C4-2B (cell line): ENCODE measurements around the gene PER2.

Source experiments
- H3K27ac ChIP-seq: fragments of 450-650 bp; 2 replicates; pipeline ENCODE4 v1.5.1; 2017
- CTCF ChIP-seq: fragments of 450-650 bp; conservative IDR thresholded peaks from 2 replicates; pipeline ENCODE4 v1.5.1; 2017; ENCODE audit warnings: mild to moderate bottlenecking
- ZFX ChIP-seq: fragments of 450-650 bp; IDR thresholded peaks from 2 replicates; pipeline ENCODE4 v1.6.1; 2017

Gene PER2

GRCh38 chr2:238305965-238306671 lies 17.7 kb upstream of the PER2 start:
- no peak for TF ChIP-seq CTCF
- TF ChIP-seq ZFX = no peak
- H3K27ac ChIP-seq = no peak overlapping the region

- TF ChIP-seq ZFX (no peak), CTCF (no peak; the same call in 1 of the 2 replicates)
- no peak overlapping the region for H3K27ac ChIP-seq
These were observed 16.9 kb upstream of the PER2 start for GRCh38 chr2:238305092-238305862.

- H3K27ac ChIP-seq = no peak overlapping the region
- TF ChIP-seq CTCF = no peak
- no peak for TF ChIP-seq ZFX
These were observed 15.7 kb upstream of the PER2 start for GRCh38 chr2:238304116-238304515.

GRCh38 chr2:238302751-238303150 lies 14.3 kb upstream of the PER2 start:
- peak overlapping the region; percentile 19; the same call in 1 of the 2 replicates for H3K27ac ChIP-seq
- TF ChIP-seq ZFX (no peak), CTCF (no peak)

GRCh38 chr2:238302087-238302486 lies 13.7 kb upstream of the PER2 start:
- H3K27ac ChIP-seq = peak overlapping the region; percentile 19; the same call in 1 of the 2 replicates
- no peak for TF ChIP-seq ZFX
- TF ChIP-seq CTCF = no peak

GRCh38 chr2:238299803-238300202 lies 11.4 kb upstream of the PER2 start:
- peak overlapping the region; percentile 71 for H3K27ac ChIP-seq

More at GRCh38 chr2:238299803-238300202, 11.4 kb upstream of the PER2 start:
- TF ChIP-seq ZFX (no peak), CTCF (no peak)
